SU-DHL-6 (cell line): ENCODE data around the gene PEX11A.

Source experiments
- H2AFZ ChIP-seq: fragments of 200-600 bp; sonication (generic); 2 replicates; pipeline ENCODE4 v1.6.1; 2014; ENCODE audit warnings: low read depth, mild to moderate bottlenecking, moderate library complexity, mixed read lengths, antibody characterized with exemption, low read length; ENCODE audit not compliant: severe bottlenecking
- H3F3A ChIP-seq: fragments of 200-600 bp; shearing (Covaris generic); 2 replicates; pipeline ENCODE4 v1.6.0; 2016; ENCODE audit warnings: antibody characterized with exemption, mild to moderate bottlenecking; ENCODE audit not compliant: insufficient read depth
- H3K27ac ChIP-seq: fragments of 200-600 bp; sonication (generic); 2 replicates; pipeline ENCODE4 v1.5.1; 2016; ENCODE audit warnings: low read depth, mild to moderate bottlenecking, low read length, moderate library complexity, mixed read lengths
- H3K27me3 ChIP-seq: fragments of 200-600 bp; sonication (generic), shearing (Covaris generic); 2 replicates; pipeline ENCODE4 v1.6.0; 2014; ENCODE audit warnings: mild to moderate bottlenecking, low read length
- H3K36me3 ChIP-seq: fragments of 200-600 bp; sonication (generic); 2 replicates; pipeline ENCODE4 v1.6.1; 2014; ENCODE audit warnings: mild to moderate bottlenecking, low read length, mixed read lengths
- H3K4me2 ChIP-seq: fragments of 300-600, 200-600 bp; shearing (Covaris generic), sonication (generic); 2 replicates; pipeline ENCODE4 v1.6.0; 2014; ENCODE audit warnings: low read length, low read depth, mild to moderate bottlenecking; ENCODE audit not compliant: poor library complexity, severe bottlenecking
- H3K4me3 ChIP-seq: fragments of 200-600 bp; sonication (generic); 2 replicates; pipeline ENCODE4 v1.5.1; 2014; ENCODE audit warnings: antibody characterized with exemption, low read length, mild to moderate bottlenecking, mixed read lengths; ENCODE audit not compliant: insufficient read depth, poor library complexity, severe bottlenecking
- H3K79me2 ChIP-seq: fragments of 200-600 bp; sonication (generic); 2 replicates; pipeline ENCODE4 v1.6.1; 2014; ENCODE audit warnings: mild to moderate bottlenecking, low read length, moderate library complexity; ENCODE audit not compliant: insufficient read depth
- H3K9ac ChIP-seq: fragments of 200-600 bp; sonication (generic); 2 replicates; pipeline ENCODE4 v1.7.0; 2014; ENCODE audit warnings: mild to moderate bottlenecking, low read length
- H3K9me2 ChIP-seq: fragments of 200-600 bp; sonication (generic); replicated peaks from 2 replicates; pipeline ENCODE4 v1.6.1; 2014; ENCODE audit warnings: low read length; ENCODE audit not compliant: insufficient read depth
- H3K9me3 ChIP-seq: fragments of 200-600 bp; sonication (generic); 2 replicates; pipeline ENCODE4 v1.6.1; 2014; ENCODE audit warnings: low read length, mixed read lengths; ENCODE audit not compliant: insufficient read depth
- H4K20me1 ChIP-seq: fragments of 200-600 bp; sonication (generic); 2 replicates; pipeline ENCODE4 v1.6.1; 2014; ENCODE audit warnings: low read depth, mild to moderate bottlenecking, antibody characterized with exemption, low read length, moderate library complexity, mixed read lengths
- CTCF ChIP-seq: fragments of 200-600 bp; sonication (generic); IDR thresholded peaks from one replicate; pipeline ENCODE4 v1.5.1; 2017; ENCODE audit warnings: antibody characterized with exemption, mild to moderate bottlenecking, low read length, moderate library complexity; ENCODE audit not compliant: insufficient read depth, poor library complexity, severe bottlenecking
- EZH2phosphoT487 ChIP-seq: fragments of 200-600 bp; sonication (generic), shearing (Covaris generic); conservative IDR thresholded peaks from 2 replicates; pipeline ENCODE4 v1.6.1; 2018; ENCODE audit warnings: mild to moderate bottlenecking, antibody characterized with exemption, low read length, moderate library complexity, mixed read lengths

PEX11A gene

GRCh38 chr15:89633585-89633984 is 57.0 kb downstream of the PEX11A start:
- Histone ChIP-seq H4K20me1 (no peaks in the 10 kb centered on the region), H3K36me3 (no peaks in the 10 kb centered on the region), H3K9me3 (no peaks in the 10 kb centered on the region), H3K9ac (no peak overlapping the region), H3K4me2 (no peak overlapping the region), H3F3A (no peaks in the 10 kb centered on the region), H3K79me2 (no peaks in the 10 kb centered on the region), H3K27me3 (no peaks in the 10 kb centered on the region), H2AFZ (no peak overlapping the region), H3K27ac (no peak overlapping the region), H3K9me2 (no peaks in the 10 kb centered on the region), H3K4me3 (no peak overlapping the region)
- TF ChIP-seq CTCF: no peak
- no peak for TF ChIP-seq EZH2phosphoT487

DNA sequence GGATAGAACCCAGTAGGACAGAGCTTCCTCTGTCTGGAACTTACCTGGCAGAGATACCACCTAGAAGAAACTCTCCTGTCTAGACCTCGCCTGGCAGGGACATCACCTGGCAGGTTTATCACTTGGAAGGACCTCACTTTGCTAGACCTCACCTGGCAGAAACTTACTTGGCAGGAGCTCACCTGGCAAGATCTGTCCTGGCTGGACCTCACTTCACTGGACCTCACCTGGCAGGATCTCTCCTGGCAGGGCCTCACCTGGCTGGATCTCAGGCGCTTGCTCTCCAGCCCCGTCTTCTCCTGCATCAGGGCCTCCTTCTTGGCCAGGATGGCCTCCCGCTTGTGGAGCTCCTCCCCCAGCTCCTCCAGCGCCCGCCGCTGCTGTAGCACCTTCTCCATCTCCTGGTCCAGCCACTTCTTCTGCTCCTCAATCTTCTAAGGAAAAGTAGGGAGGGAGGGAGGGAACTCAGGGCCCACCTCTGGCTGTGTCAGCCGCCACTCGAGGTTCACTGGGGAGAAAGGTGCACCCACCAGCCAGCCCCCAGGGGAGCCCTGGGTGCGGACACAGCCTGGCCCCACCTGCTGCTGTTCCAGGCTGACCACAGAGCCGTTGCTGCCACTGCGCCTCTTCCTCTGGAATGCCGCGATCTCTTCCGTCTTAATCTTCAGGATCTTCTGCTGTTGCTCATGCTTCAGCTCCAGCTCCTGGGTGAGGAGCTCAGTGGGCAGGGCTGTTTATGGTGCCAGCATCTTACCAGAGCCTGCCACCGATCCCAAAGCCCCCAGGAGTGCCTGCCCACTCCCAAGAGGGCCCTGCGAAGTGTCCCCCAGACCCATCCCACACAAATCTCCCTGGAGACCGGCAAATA is 57.8 kb downstream of the PEX11A start:
- Histone ChIP-seq H3K27me3 (no peaks in the 10 kb centered on the region), H3K4me2 (no peak overlapping the region), H3F3A (no peaks in the 10 kb centered on the region), H3K9ac (no peak overlapping the region), H3K27ac (no peak overlapping the region), H3K36me3 (no peaks in the 10 kb centered on the region), H3K9me2 (no peaks in the 10 kb centered on the region), H4K20me1 (no peaks in the 10 kb centered on the region), H3K9me3 (no peaks in the 10 kb centered on the region), H3K4me3 (no peak overlapping the region), H2AFZ (no peak overlapping the region), H3K79me2 (no peaks in the 10 kb centered on the region)
- no peak for TF ChIP-seq CTCF
- TF ChIP-seq EZH2phosphoT487: no peak

- Histone ChIP-seq H3K4me2 (no peak overlapping the region), H2AFZ (no peak overlapping the region), H3K36me3 (no peaks in the 10 kb centered on the region), H3K9ac (no peak overlapping the region), H3F3A (no peaks in the 10 kb centered on the region), H3K27ac (no peak overlapping the region), H4K20me1 (no peaks in the 10 kb centered on the region), H3K9me3 (no peaks in the 10 kb centered on the region), H3K79me2 (no peaks in the 10 kb centered on the region), H3K4me3 (no peak overlapping the region), H3K27me3 (no peaks in the 10 kb centered on the region), H3K9me2 (no peaks in the 10 kb centered on the region)
- TF ChIP-seq EZH2phosphoT487 (no peak), CTCF (no peak)
These were observed 58.7 kb downstream of the PEX11A start for GRCh38 chr15:89631902-89632264.
